ENCODE measurements around the gene TTC28. TPM values are rescaled to one million over a fixed set of nuclear protein-coding genes. Genes with fewer than 3 reads are reported as not detected.

TTC28 gene
- total RNA-seq, 1 experiment from 2014 or later = 11.2 TPM

GRCh38 chr22:28442711-28443525 is 236.7 kb downstream of the TTC28 start:
- 0 out of 2 replicates have a peak, but pooled peaks cover 3% of the 10 kb centered on the region for H3K4me1 ChIP-seq (ENCODE audit: low read length)
- no peaks in the 10 kb centered on the region for H3K9me2 ChIP-seq (replicated peaks; ENCODE audit: insufficient read depth, low read length)
- no peak overlapping the region for H3K4me3 ChIP-seq (ENCODE audit: low read length)
- peaks cover 36% of the 10 kb centered on the region for H4K20me1 ChIP-seq (ENCODE audit: insufficient read depth, low read depth, low read length)
- H3K9ac ChIP-seq (ENCODE audit: low read length) = no peak overlapping the region
- H3K79me2 ChIP-seq (ENCODE audit: low read length) = no peaks in the 10 kb centered on the region
- DNase-seq = no peak
- no peaks in the 10 kb centered on the region for H3K36me3 ChIP-seq (ENCODE audit: insufficient read depth, low read length)
- no peaks in the 10 kb centered on the region for H3K9me3 ChIP-seq (ENCODE audit: low read length)
- no peaks in the 10 kb centered on the region for H3K27me3 ChIP-seq (ENCODE audit: low read length)
- no peak overlapping the region for H2AFZ ChIP-seq (ENCODE audit: low read length)
- H3K27ac ChIP-seq (ENCODE audit: low read length) = no peak overlapping the region
- H3K4me2 ChIP-seq (ENCODE audit: low read depth, low read length, poor library complexity, severe bottlenecking) = no peak overlapping the region

- Histone ChIP-seq H3K27me3 (ENCODE audit: low read length) (no peaks in the 10 kb centered on the region), H3K9me3 (ENCODE audit: low read length) (no peaks in the 10 kb centered on the region), H3K9me2 (replicated peaks; ENCODE audit: insufficient read depth, low read length) (no peaks in the 10 kb centered on the region), H3K4me3 (ENCODE audit: low read length) (no peak overlapping the region), H3K36me3 (ENCODE audit: insufficient read depth, low read length) (no peaks in the 10 kb centered on the region), H4K20me1 (ENCODE audit: insufficient read depth, low read depth, low read length) (peaks cover 36% of the 10 kb centered on the region), H2AFZ (ENCODE audit: low read length) (no peak overlapping the region), H3K79me2 (ENCODE audit: low read length) (no peaks in the 10 kb centered on the region), H3K4me2 (ENCODE audit: low read depth, low read length, poor library complexity, severe bottlenecking) (no peak overlapping the region), H3K9ac (ENCODE audit: low read length) (no peak overlapping the region), H3K27ac (ENCODE audit: low read length) (no peak overlapping the region), H3K4me1 (ENCODE audit: low read length) (0 out of 2 replicates have a peak, but pooled peaks cover 3% of the 10 kb centered on the region)
- DNase-seq = peak; percentile 63
Measured at GRCh38 chr22:28442264-28442710, 237.4 kb downstream of the TTC28 start.

- H3K36me3 ChIP-seq (ENCODE audit: insufficient read depth, low read length) = no peaks in the 10 kb centered on the region
- no peaks in the 10 kb centered on the region for H3K9me3 ChIP-seq (ENCODE audit: low read length)
- no peaks in the 10 kb centered on the region for H3K79me2 ChIP-seq (ENCODE audit: low read length)
- no peaks in the 10 kb centered on the region for H3K9me2 ChIP-seq (replicated peaks; ENCODE audit: insufficient read depth, low read length)
- peaks cover 36% of the 10 kb centered on the region for H4K20me1 ChIP-seq (ENCODE audit: insufficient read depth, low read depth, low read length)
- no peaks in the 10 kb centered on the region for H3K27me3 ChIP-seq (ENCODE audit: low read length)
- no peak overlapping the region for H3K9ac ChIP-seq (ENCODE audit: low read length)
- no peak overlapping the region for H2AFZ ChIP-seq (ENCODE audit: low read length)
- H3K27ac ChIP-seq (ENCODE audit: low read length) = no peak overlapping the region
- no peak overlapping the region for H3K4me2 ChIP-seq (ENCODE audit: low read depth, low read length, poor library complexity, severe bottlenecking)
- no peak for DNase-seq
- H3K4me3 ChIP-seq (ENCODE audit: low read length) = no peak overlapping the region
- H3K4me1 ChIP-seq (ENCODE audit: low read length) = 0 out of 2 replicates have a peak, but pooled peaks cover 3% of the 10 kb centered on the region
Measured at GRCh38 chr22:28441720-28442263, 237.8 kb downstream of the TTC28 start.

GRCh38 chr22:28440592-28441390 is 238.8 kb downstream of the TTC28 start:
- no peak for DNase-seq
- H3K27me3 ChIP-seq (ENCODE audit: low read length) = no peaks in the 10 kb centered on the region
- no peak overlapping the region for H2AFZ ChIP-seq (ENCODE audit: low read length)

GRCh38 chr22:28438183-28438768 is 241.4 kb downstream of the TTC28 start:
- Histone ChIP-seq H3K36me3 (ENCODE audit: insufficient read depth, low read length) (no peaks in the 10 kb centered on the region), H3K4me2 (ENCODE audit: low read depth, low read length, poor library complexity, severe bottlenecking) (no peak overlapping the region), H3K9me3 (ENCODE audit: low read length) (no peaks in the 10 kb centered on the region), H3K27ac (ENCODE audit: low read length) (no peak overlapping the region), H3K27me3 (ENCODE audit: low read length) (no peaks in the 10 kb centered on the region), H3K9ac (ENCODE audit: low read length) (no peak overlapping the region), H2AFZ (ENCODE audit: low read length) (no peak overlapping the region), H4K20me1 (ENCODE audit: insufficient read depth, low read depth, low read length) (peaks cover 39% of the 10 kb centered on the region), H3K79me2 (ENCODE audit: low read length) (no peaks in the 10 kb centered on the region), H3K4me3 (ENCODE audit: low read length) (no peak overlapping the region), H3K9me2 (replicated peaks; ENCODE audit: insufficient read depth, low read length) (no peaks in the 10 kb centered on the region), H3K4me1 (ENCODE audit: low read length) (0 out of 2 replicates have a peak, but pooled peaks cover 3% of the 10 kb centered on the region)
- no peak for DNase-seq

More at GRCh38 chr22:28440592-28441390, 238.8 kb downstream of the TTC28 start:
- Histone ChIP-seq H3K4me2 (ENCODE audit: low read depth, low read length, poor library complexity, severe bottlenecking) (no peak overlapping the region), H3K79me2 (ENCODE audit: low read length) (no peaks in the 10 kb centered on the region), H3K36me3 (ENCODE audit: insufficient read depth, low read length) (no peaks in the 10 kb centered on the region), H4K20me1 (ENCODE audit: insufficient read depth, low read depth, low read length) (peaks cover 35% of the 10 kb centered on the region), H3K9ac (ENCODE audit: low read length) (no peak overlapping the region), H3K9me2 (replicated peaks; ENCODE audit: insufficient read depth, low read length) (no peaks in the 10 kb centered on the region), H3K4me1 (ENCODE audit: low read length) (0 out of 2 replicates have a peak, but pooled peaks cover 3% of the 10 kb centered on the region), H3K9me3 (ENCODE audit: low read length) (no peaks in the 10 kb centered on the region), H3K4me3 (ENCODE audit: low read length) (no peak overlapping the region), H3K27ac (ENCODE audit: low read length) (no peak overlapping the region)

GRCh38 chr22:28435982-28436381 is 243.7 kb downstream of the TTC28 start:
- no peaks in the 10 kb centered on the region for H3K9me2 ChIP-seq (replicated peaks; ENCODE audit: insufficient read depth, low read length)
- no peaks in the 10 kb centered on the region for H3K27me3 ChIP-seq (ENCODE audit: low read length)
- H2AFZ ChIP-seq (ENCODE audit: low read length) = no peak overlapping the region
- no peak overlapping the region for H3K9ac ChIP-seq (ENCODE audit: low read length)
- no peaks in the 10 kb centered on the region for H3K9me3 ChIP-seq (ENCODE audit: low read length)
- no peaks in the 10 kb centered on the region for H3K36me3 ChIP-seq (ENCODE audit: insufficient read depth, low read length)
- no peak overlapping the region for H3K27ac ChIP-seq (ENCODE audit: low read length)
- no peaks in the 10 kb centered on the region for H3K79me2 ChIP-seq (ENCODE audit: low read length)
- no peak overlapping the region for H3K4me3 ChIP-seq (ENCODE audit: low read length)
- H3K4me2 ChIP-seq (ENCODE audit: low read depth, low read length, poor library complexity, severe bottlenecking) = no peak overlapping the region
- DNase-seq = no peak
- peaks cover 22% of the 10 kb centered on the region for H4K20me1 ChIP-seq (ENCODE audit: insufficient read depth, low read depth, low read length)
- no peaks in the 10 kb centered on the region for H3K4me1 ChIP-seq (ENCODE audit: low read length)

GRCh38 chr22:28435140-28435768 is 244.4 kb downstream of the TTC28 start:
- no peaks in the 10 kb centered on the region for H3K36me3 ChIP-seq (ENCODE audit: insufficient read depth, low read length)
- H3K4me3 ChIP-seq (ENCODE audit: low read length) = no peak overlapping the region
- H3K4me1 ChIP-seq (ENCODE audit: low read length) = no peaks in the 10 kb centered on the region
- H3K9me3 ChIP-seq (ENCODE audit: low read length) = no peaks in the 10 kb centered on the region
- DNase-seq = no peak
- H3K27ac ChIP-seq (ENCODE audit: low read length) = no peak overlapping the region
- no peaks in the 10 kb centered on the region for H3K9me2 ChIP-seq (replicated peaks; ENCODE audit: insufficient read depth, low read length)
- no peaks in the 10 kb centered on the region for H3K79me2 ChIP-seq (ENCODE audit: low read length)
- no peak overlapping the region for H3K9ac ChIP-seq (ENCODE audit: low read length)
- H4K20me1 ChIP-seq (ENCODE audit: insufficient read depth, low read depth, low read length) = peaks cover 15% of the 10 kb centered on the region; the same call in 1 of the 2 replicates
- no peak overlapping the region for H3K4me2 ChIP-seq (ENCODE audit: low read depth, low read length, poor library complexity, severe bottlenecking)
- no peak overlapping the region for H2AFZ ChIP-seq (ENCODE audit: low read length)
- H3K27me3 ChIP-seq (ENCODE audit: low read length) = no peaks in the 10 kb centered on the region
